Nephron progenitor cell (in vitro differentiated cells): ENCODE results near the gene OR52A5.

Source experiments
- DNase-seq: peaks from one replicate; pipeline ENCODE4 v3.0.0; 2021
- H3K27ac Mint-ChIP-seq: 2 replicates; pipeline ENCODE4 v1.8.0; 2021; ENCODE audit warnings: mild to moderate bottlenecking, moderate library complexity, mixed read lengths
- H3K27me3 Mint-ChIP-seq: 2 replicates; pipeline ENCODE4 v1.8.0; 2021; ENCODE audit warnings: mild to moderate bottlenecking, low read depth, mixed read lengths; ENCODE audit not compliant: poor library complexity
- H3K36me3 Mint-ChIP-seq: 2 replicates; pipeline ENCODE4 v1.8.0; 2021; ENCODE audit warnings: low read depth, mixed read lengths
- H3K4me1 Mint-ChIP-seq: 2 replicates; pipeline ENCODE4 v1.8.0; 2021; ENCODE audit warnings: mixed read lengths
- H3K4me3 Mint-ChIP-seq: 2 replicates; pipeline ENCODE4 v1.8.0; 2021; ENCODE audit warnings: mild to moderate bottlenecking, moderate library complexity, mixed read lengths
- H3K9me3 Mint-ChIP-seq: 2 replicates; pipeline ENCODE4 v1.8.0; 2021; ENCODE audit warnings: mild to moderate bottlenecking, moderate library complexity, mixed read lengths
- TF ChIP-seq, protein P1 (sequence below): fragments of 200-600 bp; sonication (generic); IDR thresholded peaks from 2 replicates; pipeline ENCODE4 v1.5.0; 2021; ENCODE audit warnings: antibody characterized with exemption

The OR52A5 gene

GRCh38 chr11:5096011-5096410 is 42.1 kb downstream of the OR52A5 start:
- TF ChIP-seq, protein P1, sequence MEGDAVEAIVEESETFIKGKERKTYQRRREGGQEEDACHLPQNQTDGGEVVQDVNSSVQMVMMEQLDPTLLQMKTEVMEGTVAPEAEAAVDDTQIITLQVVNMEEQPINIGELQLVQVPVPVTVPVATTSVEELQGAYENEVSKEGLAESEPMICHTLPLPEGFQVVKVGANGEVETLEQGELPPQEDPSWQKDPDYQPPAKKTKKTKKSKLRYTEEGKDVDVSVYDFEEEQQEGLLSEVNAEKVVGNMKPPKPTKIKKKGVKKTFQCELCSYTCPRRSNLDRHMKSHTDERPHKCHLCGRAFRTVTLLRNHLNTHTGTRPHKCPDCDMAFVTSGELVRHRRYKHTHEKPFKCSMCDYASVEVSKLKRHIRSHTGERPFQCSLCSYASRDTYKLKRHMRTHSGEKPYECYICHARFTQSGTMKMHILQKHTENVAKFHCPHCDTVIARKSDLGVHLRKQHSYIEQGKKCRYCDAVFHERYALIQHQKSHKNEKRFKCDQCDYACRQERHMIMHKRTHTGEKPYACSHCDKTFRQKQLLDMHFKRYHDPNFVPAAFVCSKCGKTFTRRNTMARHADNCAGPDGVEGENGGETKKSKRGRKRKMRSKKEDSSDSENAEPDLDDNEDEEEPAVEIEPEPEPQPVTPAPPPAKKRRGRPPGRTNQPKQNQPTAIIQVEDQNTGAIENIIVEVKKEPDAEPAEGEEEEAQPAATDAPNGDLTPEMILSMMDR: no peak
- Mint-ChIP-seq H3K36me3 (no peaks in the 10 kb centered on the region), H3K27me3 (peaks cover 6% of the 10 kb centered on the region), H3K4me1 (no peaks in the 10 kb centered on the region), H3K9me3 (no peaks in the 10 kb centered on the region), H3K27ac (no peak overlapping the region), H3K4me3 (no peak overlapping the region)
- DNase-seq: no peak

- peaks cover 9% of the 10 kb centered on the region for H3K27me3 Mint-ChIP-seq
- H3K36me3 Mint-ChIP-seq: no peaks in the 10 kb centered on the region
- TF ChIP-seq, protein P1: no peak
- no peaks in the 10 kb centered on the region for H3K4me1 Mint-ChIP-seq
- no peak overlapping the region for H3K27ac Mint-ChIP-seq
- no peak for DNase-seq
- no peaks in the 10 kb centered on the region for H3K9me3 Mint-ChIP-seq
- no peak overlapping the region for H3K4me3 Mint-ChIP-seq
Observed at GRCh38 chr11:5092821-5093585, 45.2 kb downstream of the OR52A5 start.

GRCh38 chr11:5090668-5091067 is 47.5 kb downstream of the OR52A5 start:
- no peak for DNase-seq
- Mint-ChIP-seq H3K4me3 (no peak overlapping the region), H3K4me1 (no peaks in the 10 kb centered on the region), H3K27me3 (peaks cover 12% of the 10 kb centered on the region), H3K27ac (no peak overlapping the region), H3K9me3 (no peaks in the 10 kb centered on the region), H3K36me3 (no peaks in the 10 kb centered on the region)
- TF ChIP-seq, protein P1: no peak

- no peak for DNase-seq
- Mint-ChIP-seq H3K27ac (no peak overlapping the region), H3K9me3 (no peaks in the 10 kb centered on the region), H3K4me1 (no peaks in the 10 kb centered on the region), H3K27me3 (peaks cover 11% of the 10 kb centered on the region), H3K4me3 (no peak overlapping the region), H3K36me3 (no peaks in the 10 kb centered on the region)
- TF ChIP-seq, protein P1: no peak
Observed at GRCh38 chr11:5088556-5088955, 49.6 kb downstream of the OR52A5 start.

DNA sequence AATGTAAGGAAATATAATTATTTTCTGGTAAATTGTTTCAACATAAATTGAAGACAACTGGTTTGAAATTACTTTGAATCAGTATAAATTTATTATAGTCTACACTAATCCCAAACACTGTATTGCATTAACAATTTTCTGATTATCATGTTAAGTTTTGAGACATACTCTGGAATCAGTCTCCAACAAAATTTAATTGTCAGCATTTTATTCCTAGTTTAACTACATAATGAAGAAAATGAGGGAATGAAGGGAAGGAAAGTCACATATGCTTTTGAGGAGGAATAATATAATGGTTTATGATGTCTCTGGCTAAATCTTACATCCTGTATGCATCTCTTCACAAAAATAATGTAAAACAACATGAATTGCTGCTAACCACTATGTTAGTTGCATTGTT is 54.6 kb downstream of the OR52A5 start:
- Mint-ChIP-seq H3K27ac (no peak overlapping the region), H3K4me3 (no peak overlapping the region), H3K9me3 (no peaks in the 10 kb centered on the region), H3K4me1 (no peaks in the 10 kb centered on the region), H3K36me3 (no peaks in the 10 kb centered on the region), H3K27me3 (peaks cover 12% of the 10 kb centered on the region)
- DNase-seq: no peak
- TF ChIP-seq, protein P1: no peak

GRCh38 chr11:5081405-5081804 is 56.8 kb downstream of the OR52A5 start:
- DNase-seq: no peak
- H3K4me1 Mint-ChIP-seq: no peaks in the 10 kb centered on the region
- no peak overlapping the region for H3K4me3 Mint-ChIP-seq
- TF ChIP-seq, protein P1: no peak
- H3K27me3 Mint-ChIP-seq: peaks cover 8% of the 10 kb centered on the region
- H3K9me3 Mint-ChIP-seq: no peaks in the 10 kb centered on the region
- H3K27ac Mint-ChIP-seq: no peak overlapping the region
- no peaks in the 10 kb centered on the region for H3K36me3 Mint-ChIP-seq
